22Rv1 (cell line): ENCODE data around the gene MANSC4.

Experiments used
- CTCF ChIP-seq: fragments of 450-650 bp; IDR thresholded peaks from 2 replicates; pipeline ENCODE4 v1.5.1; 2017; ENCODE audit warnings: mild to moderate bottlenecking
- ZFX ChIP-seq: fragments of 450-650 bp; IDR thresholded peaks from 2 replicates; pipeline ENCODE4 v1.6.1; 2017; ENCODE audit warnings: antibody characterized with exemption, borderline replicate concordance

DNA sequence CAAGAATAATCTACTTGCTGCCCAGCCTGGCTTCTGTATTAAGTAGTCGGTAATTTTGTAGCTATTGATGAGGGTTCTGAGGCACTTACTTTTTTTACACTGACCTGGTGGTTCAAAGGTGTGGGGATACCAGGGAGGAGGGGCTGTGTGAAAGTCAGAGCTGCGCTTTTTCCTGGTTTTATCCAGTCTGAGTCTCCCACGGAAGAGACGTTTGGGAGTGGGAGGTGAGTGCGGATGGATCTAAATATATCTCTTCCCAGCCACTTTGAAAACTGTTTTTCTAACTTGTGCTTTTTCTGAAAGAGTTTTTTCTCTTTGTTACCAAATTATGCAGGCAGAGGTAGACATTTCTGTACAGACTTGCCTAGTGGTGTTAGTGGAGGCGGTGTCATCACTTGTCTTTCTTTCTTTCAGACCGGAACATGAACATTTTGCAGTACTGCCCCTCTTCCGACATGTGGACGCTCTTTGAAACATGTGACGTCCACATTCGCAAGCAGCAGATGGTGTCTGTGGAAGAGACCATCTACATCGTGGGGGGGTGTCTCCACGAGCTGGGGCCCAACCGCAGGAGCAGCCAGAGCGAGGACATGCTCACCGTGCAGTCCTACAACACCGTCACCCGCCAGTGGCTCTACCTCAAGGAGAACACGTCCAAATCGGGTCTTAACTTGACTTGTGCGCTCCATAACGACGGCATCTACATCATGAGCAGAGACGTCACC lies 17.4 kb upstream of the MANSC4 start:
- TF ChIP-seq CTCF (no peak), ZFX (no peak)
